ENCODE data around the gene PTPN6. TPM values are rescaled to one million over a fixed set of nuclear protein-coding genes. Genes with fewer than 3 reads are reported as not detected.

PTPN6 gene
- total and polyA plus RNA-seq, 2 of the 8 experiments (the other 6 are each of a cell fraction or from before 2014, with no cell fraction given) = 16.3 to 28.4 TPM

GRCh38 chr12:6978188-6978587 is 27.0 kb downstream of the PTPN6 start:
- Histone ChIP-seq H3K14ac (ENCODE audit: insufficient read length) (no peak overlapping the region), H3K27me3 (replicated peaks in 1 of 4; ENCODE audit: control insufficient read depth in 3 of 4, extremely low read depth in 1 of 4, insufficient read depth in 3 of 4, low read length in 3 of 4) (no peaks in the 10 kb centered on the region), H3K27ac (ENCODE audit: low read depth, low read length) (no peak overlapping the region), H3K9ac (replicated peaks in 1 of 4; ENCODE audit: extremely low read depth in 1 of 4, low read depth in 3 of 4, low read length in 3 of 4) (no peak overlapping the region; a peak in 1 of 7 replicates), H3K36me3 (ENCODE audit: control insufficient read depth in 2 of 4, insufficient read depth in 4 of 4, low read length in 3 of 4) (peaks cover 27 to 81% (median 54%) of the 10 kb centered on the region in 4 experiments), H4K5ac (ENCODE audit: insufficient read length, low read depth, low read length) (no peak overlapping the region), H4K91ac (replicated peaks; ENCODE audit: insufficient read length, low read length) (no peak overlapping the region), H3K79me2 (ENCODE audit: control insufficient read depth in 1 of 2, insufficient read depth in 2 of 2, low read length in 2 of 2) (no peaks in the 10 kb centered on the region), H2BK5ac (ENCODE audit: low read depth, low read length) (no peak overlapping the region), H4K20me1 (replicated peaks in 1 of 2; ENCODE audit: control insufficient read depth in 1 of 2, insufficient read depth in 2 of 2, low read length in 2 of 2) (peaks cover 8 to 9% of the 10 kb centered on the region in 2 experiments), H3K9me3 (ENCODE audit: insufficient read depth in 2 of 2, low read depth in 1 of 2, low read length in 1 of 2) (no peaks in the 10 kb centered on the region), H2AFZ (ENCODE audit: low read length) (no peak overlapping the region), H2AK5ac (ENCODE audit: low read depth, low read length) (no peak overlapping the region), H3K4me3 (ENCODE audit: extremely low read depth in 1 of 4, insufficient read depth in 2 of 4, low read depth in 3 of 4, low read length in 4 of 4) (no peak overlapping the region), H3K23me2 (ENCODE audit: low read depth, low read length) (no peaks in the 10 kb centered on the region), H2BK20ac (ENCODE audit: low read length) (no peak overlapping the region), H3K4me2 (ENCODE audit: insufficient read depth in 1 of 2, low read depth in 2 of 2, low read length in 2 of 2) (no peak overlapping the region), H3K18ac (ENCODE audit: extremely low read depth, low read length) (no peak overlapping the region), H3K23ac (ENCODE audit: insufficient read length) (no peak overlapping the region), H4K8ac (ENCODE audit: extremely low read depth, insufficient read depth, low read length) (no peak overlapping the region), H3K79me1 (ENCODE audit: low read depth, low read length) (0 out of 2 replicates have a peak, but pooled peaks cover 2% of the 10 kb centered on the region), H2BK120ac (replicated peaks; ENCODE audit: low read depth, low read length) (no peak overlapping the region), H3K4ac (replicated peaks; ENCODE audit: insufficient read length, low read depth, low read length) (no peak overlapping the region), H2BK12ac (ENCODE audit: low read depth, low read length) (no peak overlapping the region), H3K56ac (replicated peaks; ENCODE audit: insufficient read length, low read depth, low read length) (no peak overlapping the region), H3K4me1 (replicated peaks in 1 of 4; ENCODE audit: control insufficient read depth in 3 of 4, insufficient read depth in 4 of 4, low read length in 3 of 4) (peaks cover 0 to 6% (median under 1%) of the 10 kb centered on the region in 4 experiments; a peak in 2 of 7 replicates), H2BK15ac (ENCODE audit: low read length) (no peak overlapping the region)
- ChIA-PET POLR2A (ENCODE audit: partially characterized antibody) (interaction anchor here (0.6 to 30.5 kb wide), 21 partner anchors 8 to 554 kb away, joined by 3 to 1596 read pairs (median 4); partner anchors contain the start of genes ATN1, C12orf57, CLSTN3 and PTPN6), CTCF (ENCODE audit: partially characterized antibody) (interaction anchor here (0.6 to 1.9 kb wide), 13 partner anchors 12 to 1729 kb away, joined by 3 to 10 read pairs (median 3); partner anchors contain the start of genes C12orf57 and RNU7-1)
- DNase-seq (ENCODE audit: low read depth in 1 of 2, low spot score in 2 of 2) (no peak), FAIRE-seq (no peak)
- WGBS, 2 experiments (ENCODE audit: extremely low coverage in 1 of 2, insufficient coverage in 1 of 2, insufficient read length in 1 of 2, insufficient replicate concordance in 2 of 2, low coverage in 1 of 2, low lambda C conversion rate in 2 of 2, missing lambda C conversion rate in 1 of 2) = 77% methylated on average over 6 of the region's 6 CpGs; no CpG with 5 or more reads in 1 of the 2 experiments
- TF ChIP-seq MAX (IDR thresholded peaks at IDR 0.05) (no peak), CTCF (IDR thresholded peaks at IDR 0.05; ENCODE audit: control extremely low read depth in 1 of 3, insufficient read depth in 1 of 3, low read depth in 1 of 3, low read length in 3 of 3) (no peak), SP1 (IDR thresholded peaks at IDR 0.05; ENCODE audit: low read depth, low read length) (no peak), ZNF274 (IDR thresholded peaks at IDR 0.05; ENCODE audit: borderline replicate concordance, extremely low read depth, low read length) (no peak), BRCA1 (IDR thresholded peaks at IDR 0.05; ENCODE audit: low read depth, low read length) (no peak), SRF (IDR thresholded peaks at IDR 0.05; ENCODE audit: low read depth, low read length) (no peak), RAD21 (IDR thresholded peaks at IDR 0.05 in 1 of 2, conservative IDR thresholded peaks at IDR 0.05 in 1 of 2; ENCODE audit: low read depth in 2 of 2, low read length in 2 of 2) (no peak), TAF7 (optimal IDR thresholded peaks at IDR 0.05; ENCODE audit: borderline replicate concordance, low read depth, low read length) (no peak), RXRA (IDR thresholded peaks at IDR 0.05; ENCODE audit: insufficient read depth, low read depth, low read length) (no peak), ATF3 (IDR thresholded peaks at IDR 0.05; ENCODE audit: insufficient read depth, low read depth, low read length) (no peak)
